Skeletal muscle tissue (tissue), 4 donors: Measurements from ENCODE around the gene MGST2. TPM values are rescaled to one million over a fixed set of nuclear protein-coding genes. Genes with fewer than 3 reads are reported as not detected.

Experiments used
- H3K27ac ChIP-seq: one replicate; pipeline ENCODE4 v1.7.0; 2013; ENCODE audit warnings: mild to moderate bottlenecking, low read depth, low read length, inconsistent platforms
- H3K27me3 ChIP-seq, 3 donors: one replicate each; pipeline ENCODE4 v1.7.0; 2013; ENCODE audit warnings: low read length in 3 of 3; ENCODE audit not compliant: control insufficient read depth in 3 of 3, insufficient read depth in 3 of 3
- H3K36me3 ChIP-seq, 3 donors: one replicate each; pipeline ENCODE4 v1.7.0; 2013; ENCODE audit warnings: low read length in 3 of 3; ENCODE audit not compliant: control insufficient read depth in 3 of 3, insufficient read depth in 3 of 3
- H3K4me1 ChIP-seq, 3 donors: one replicate each; pipeline ENCODE4 v1.7.0; 2013; ENCODE audit warnings: low read length in 3 of 3, mild to moderate bottlenecking in 3 of 3; ENCODE audit not compliant: control insufficient read depth in 3 of 3, insufficient read depth in 3 of 3
- H3K4me3 ChIP-seq, 3 donors: one replicate each; pipeline ENCODE4 v1.7.0; 2013; ENCODE audit warnings: low read length in 3 of 3
- H3K9ac ChIP-seq, 3 donors: one replicate each; pipeline ENCODE4 v1.7.0; 2013; ENCODE audit warnings: low read length in 3 of 3, mild to moderate bottlenecking in 3 of 3, moderate library complexity in 2 of 3, low read depth in 1 of 3
- H3K9me3 ChIP-seq, 3 donors: one replicate each; pipeline ENCODE4 v1.7.0; 2013; ENCODE audit warnings: low read length in 3 of 3; ENCODE audit not compliant: control insufficient read depth in 3 of 3
- total RNA-seq: library from RNA; depleted of rRNA; stranded (reverse); fragments of >200 nt; gene quantifications from one replicate; pipeline ENCODE4 v1.2.3, GENCODE V29; 2014
- donor health status: Osteomylitis.

Gene MGST2
- total RNA-seq, 1 donor from 2014 or later, result 37.6 TPM

DNA sequence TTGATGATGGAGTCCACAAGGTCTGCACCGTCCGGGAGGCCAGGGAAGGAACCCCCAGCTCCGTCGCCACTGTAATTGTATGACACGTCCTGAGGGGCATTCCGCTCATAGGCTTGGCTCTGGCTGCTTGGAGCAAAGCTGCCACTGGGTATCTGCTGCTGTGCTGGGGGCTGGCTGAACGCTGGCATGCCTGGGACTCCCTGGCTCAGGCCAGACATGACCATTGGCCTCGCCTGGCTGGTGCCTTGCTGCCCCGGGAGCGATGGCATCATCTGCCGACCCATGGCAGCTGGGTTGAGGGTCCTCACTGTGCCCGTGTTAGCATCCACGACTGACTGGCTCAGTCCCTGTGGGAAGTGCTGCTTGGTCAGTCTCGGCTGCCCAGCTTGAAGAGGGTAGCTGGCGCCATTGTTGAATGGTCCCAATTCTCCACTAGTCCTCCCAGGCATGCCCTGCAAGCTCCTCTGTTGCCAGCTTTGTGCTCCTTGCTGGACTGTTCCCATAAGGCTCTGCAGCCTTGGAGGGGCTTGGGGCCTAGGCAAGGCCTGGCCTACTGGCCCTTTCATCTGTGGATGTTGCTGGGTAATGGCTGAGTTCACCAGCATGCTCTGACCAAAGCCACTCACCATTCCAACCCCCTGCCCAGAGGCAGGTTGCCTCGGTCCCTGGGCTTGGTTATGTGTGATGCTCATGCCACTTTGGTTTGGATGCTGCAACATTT, 53.9 kb downstream of the MGST2 start:
- Histone ChIP-seq H3K27ac (no peak overlapping the region), H3K4me3 (no peak overlapping the region), H3K36me3 (peaks cover 8 to 14% (median 10%) of the 10 kb centered on the region in 3 donors)

DNA sequence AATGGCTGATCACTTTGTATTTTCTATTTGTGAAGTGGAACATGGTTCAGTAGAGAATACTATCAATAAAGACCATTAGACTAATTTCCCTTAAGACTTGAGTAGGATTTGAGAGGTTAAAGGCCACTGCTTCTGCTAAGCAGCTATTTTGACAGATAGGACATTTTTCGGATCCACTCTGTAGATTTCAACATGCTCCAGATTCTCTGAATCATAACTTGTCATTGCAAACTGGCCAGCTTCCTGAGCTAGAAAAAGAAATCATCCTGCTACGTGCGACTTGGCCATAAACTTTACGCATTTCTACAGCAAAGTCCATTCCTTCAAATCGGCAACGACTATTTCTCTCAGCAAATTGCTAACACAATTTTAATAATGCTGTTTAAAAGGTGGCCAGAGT, 55.2 kb downstream of the MGST2 start:
- Histone ChIP-seq H3K36me3 (peaks cover 8 to 14% (median 10%) of the 10 kb centered on the region in 3 donors), H3K27me3 (no peaks in the 10 kb centered on the region), H3K9me3 (no peaks in the 10 kb centered on the region), H3K9ac (no peak overlapping the region), H3K27ac (no peak overlapping the region), H3K4me3 (no peak overlapping the region), H3K4me1 (peaks cover 0 to 3% (median 2%) of the 10 kb centered on the region in 3 donors)

More for the DNA sequence above, 53.9 kb downstream of the MGST2 start:
- peaks cover 5 to 12% (median 6%) of the 10 kb centered on the region in 3 donors for H3K4me1 ChIP-seq
- no peaks in the 10 kb centered on the region for H3K27me3 ChIP-seq
- H3K9me3 ChIP-seq, result no peaks in the 10 kb centered on the region
- no peak overlapping the region for H3K9ac ChIP-seq

DNA sequence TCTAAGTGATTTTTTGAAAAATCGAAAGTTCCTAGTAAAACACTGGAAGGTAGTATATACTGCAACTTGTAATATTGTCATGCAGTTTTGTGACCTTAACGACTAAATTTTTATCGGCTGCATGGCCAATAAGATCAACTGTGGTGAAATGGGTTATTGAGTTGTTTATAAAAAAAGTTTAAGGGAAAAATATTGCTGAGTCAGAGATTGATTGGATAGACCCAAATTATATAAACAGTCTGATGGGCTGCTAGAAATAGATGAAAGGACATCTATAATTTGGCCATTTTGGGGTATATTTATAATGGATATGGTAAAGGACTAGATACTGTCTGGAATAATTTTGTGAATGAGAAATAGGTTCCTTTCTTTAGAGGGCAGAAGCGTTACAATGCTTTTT, 56.2 kb downstream of the MGST2 start:
- Histone ChIP-seq H3K4me1 (no peaks in the 10 kb centered on the region), H3K9me3 (no peaks in the 10 kb centered on the region), H3K27me3 (no peaks in the 10 kb centered on the region), H3K27ac (no peak overlapping the region), H3K4me3 (no peak overlapping the region), H3K9ac (no peak overlapping the region), H3K36me3 (peaks cover 8 to 14% (median 10%) of the 10 kb centered on the region in 3 donors)

DNA sequence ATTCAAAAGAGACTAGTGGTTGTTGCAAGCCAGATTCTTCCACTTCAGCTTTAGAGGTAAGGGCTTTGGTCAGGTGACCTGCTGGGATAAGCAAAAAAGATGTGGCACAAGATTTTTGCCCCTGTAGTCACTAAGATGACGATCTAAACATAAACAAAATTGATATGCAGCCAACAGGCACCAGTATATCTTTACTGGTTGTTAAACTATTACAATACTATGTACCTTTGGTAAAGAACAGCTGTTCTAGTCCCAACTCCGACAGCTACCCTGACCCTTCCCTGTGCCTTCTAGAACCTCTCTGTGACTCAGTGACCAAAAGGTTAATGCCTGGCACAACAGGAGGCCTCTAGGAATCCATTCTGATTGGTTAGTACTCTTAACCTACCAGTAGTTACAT, 59.6 kb downstream of the MGST2 start:
- H3K27me3 ChIP-seq, result no peaks in the 10 kb centered on the region
- H3K4me3 ChIP-seq, result no peak overlapping the region
- no peak overlapping the region for H3K9ac ChIP-seq
- peaks cover 0 to 2% (median 0%) of the 10 kb centered on the region in 3 donors for H3K36me3 ChIP-seq
- no peaks in the 10 kb centered on the region for H3K4me1 ChIP-seq
- H3K9me3 ChIP-seq, result no peaks in the 10 kb centered on the region
- no peak overlapping the region for H3K27ac ChIP-seq

DNA sequence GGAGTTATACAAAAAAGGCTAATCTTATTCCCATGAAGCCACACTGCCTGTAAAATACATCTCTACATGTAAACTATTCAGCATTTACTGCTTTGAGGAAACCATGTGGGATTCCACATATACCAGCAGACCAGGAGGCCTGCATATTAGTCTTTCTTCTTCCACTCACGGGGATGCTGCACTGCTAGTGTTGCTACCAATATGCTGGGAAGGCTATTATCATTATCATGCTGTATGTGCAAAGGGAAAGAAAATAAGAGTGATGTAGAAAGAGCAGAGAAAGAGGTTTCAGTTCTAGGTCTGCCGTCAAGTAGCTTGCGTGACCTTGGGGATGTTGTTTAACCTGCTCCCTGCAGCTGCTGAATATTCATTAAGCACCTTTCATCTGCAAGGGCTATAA, 61.0 kb downstream of the MGST2 start:
- Histone ChIP-seq H3K4me1 (no peaks in the 10 kb centered on the region), H3K4me3 (no peak overlapping the region), H3K36me3 (peaks cover 0 to 2% (median 0%) of the 10 kb centered on the region in 3 donors), H3K9me3 (no peaks in the 10 kb centered on the region), H3K27me3 (no peaks in the 10 kb centered on the region), H3K9ac (no peak overlapping the region), H3K27ac (no peak overlapping the region)

DNA sequence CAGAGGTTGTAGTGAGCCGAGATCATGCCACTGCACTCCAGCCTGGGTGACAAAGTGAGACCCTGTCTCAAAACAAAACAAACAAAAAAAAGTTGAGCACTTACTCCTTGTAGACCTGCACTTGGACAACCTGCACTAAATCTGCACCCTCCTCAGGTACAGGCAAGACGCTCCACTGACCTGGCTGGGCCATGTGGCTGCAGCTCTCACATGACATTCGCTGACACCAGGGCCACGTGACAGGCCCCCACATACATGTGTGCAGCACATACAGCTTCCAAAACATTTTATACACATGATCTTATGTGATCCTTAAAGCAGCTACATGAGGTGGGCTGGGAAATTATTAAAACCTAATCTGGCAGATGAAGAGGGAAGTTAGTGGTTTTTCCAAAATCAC, 62.5 kb downstream of the MGST2 start:
- Histone ChIP-seq H3K36me3 (peaks cover 0 to 2% (median 0%) of the 10 kb centered on the region in 3 donors), H3K9me3 (no peaks in the 10 kb centered on the region)

DNA sequence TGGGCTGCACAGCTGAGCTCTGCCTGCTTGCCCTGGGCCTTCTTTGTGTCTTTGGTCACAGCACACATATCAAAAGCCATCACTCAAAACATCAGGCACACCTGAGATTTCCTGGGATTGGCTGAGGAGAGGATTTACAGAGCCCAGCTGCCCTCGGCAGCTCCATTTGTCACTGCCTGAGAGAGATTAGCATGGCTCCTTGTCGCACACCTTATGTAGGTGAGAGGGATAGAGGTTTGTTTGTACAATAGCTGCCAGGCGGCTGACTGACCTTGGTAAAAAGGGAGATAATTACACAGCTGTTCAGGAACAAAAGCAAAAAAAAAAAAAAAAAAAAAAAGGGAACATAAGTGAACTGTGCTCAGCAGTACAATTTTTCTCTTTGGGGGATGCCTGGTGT, 63.2 kb downstream of the MGST2 start:
- Histone ChIP-seq H3K27ac (no peak overlapping the region), H3K27me3 (no peaks in the 10 kb centered on the region), H3K9me3 (no peaks in the 10 kb centered on the region), H3K9ac (no peak overlapping the region), H3K36me3 (peaks cover 0 to 2% (median 0%) of the 10 kb centered on the region in 3 donors), H3K4me3 (no peak overlapping the region), H3K4me1 (peaks cover under 1 to 2% (median 1%) of the 10 kb centered on the region in 3 donors)

More for the DNA sequence above, 62.5 kb downstream of the MGST2 start:
- Histone ChIP-seq H3K4me1 (no peaks in the 10 kb centered on the region), H3K4me3 (no peak overlapping the region), H3K27me3 (no peaks in the 10 kb centered on the region), H3K27ac (no peak overlapping the region), H3K9ac (no peak overlapping the region)

DNA sequence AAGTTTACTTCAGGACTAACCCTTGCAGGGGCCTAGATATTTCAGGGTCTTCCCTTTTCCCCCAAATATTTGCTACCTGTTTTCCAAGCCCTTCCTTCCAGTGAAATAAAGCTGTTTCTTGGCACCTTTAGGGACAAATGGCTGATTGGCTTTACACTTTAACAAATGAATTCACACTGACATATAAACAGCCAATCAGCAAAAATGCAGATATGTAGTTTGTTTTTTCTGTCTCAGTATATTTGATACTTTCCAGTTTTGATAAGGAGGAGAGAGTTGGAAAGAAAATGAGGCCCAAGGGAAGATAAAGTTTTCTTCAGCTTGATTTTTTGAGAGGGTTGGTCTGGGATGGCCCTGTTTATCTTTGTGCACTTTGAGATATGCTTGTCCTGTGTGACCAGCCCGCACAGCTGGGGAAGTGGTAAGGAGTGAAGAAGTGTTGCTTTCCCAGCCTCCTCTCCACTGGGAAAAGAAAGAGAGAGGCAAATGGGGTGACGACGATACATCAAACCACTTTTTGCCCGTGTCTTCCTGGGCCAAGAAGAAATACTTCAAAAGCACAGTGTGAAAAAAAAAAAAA, 67.5 kb downstream of the MGST2 start:
- Histone ChIP-seq H3K27me3 (no peaks in the 10 kb centered on the region), H3K27ac (no peak overlapping the region), H3K9ac (no peak overlapping the region), H3K4me3 (no peak overlapping the region), H3K9me3 (no peaks in the 10 kb centered on the region), H3K36me3 (peaks cover 0 to 2% (median 0%) of the 10 kb centered on the region in 3 donors), H3K4me1 (peaks cover 9 to 21% (median 13%) of the 10 kb centered on the region in 3 donors)

DNA sequence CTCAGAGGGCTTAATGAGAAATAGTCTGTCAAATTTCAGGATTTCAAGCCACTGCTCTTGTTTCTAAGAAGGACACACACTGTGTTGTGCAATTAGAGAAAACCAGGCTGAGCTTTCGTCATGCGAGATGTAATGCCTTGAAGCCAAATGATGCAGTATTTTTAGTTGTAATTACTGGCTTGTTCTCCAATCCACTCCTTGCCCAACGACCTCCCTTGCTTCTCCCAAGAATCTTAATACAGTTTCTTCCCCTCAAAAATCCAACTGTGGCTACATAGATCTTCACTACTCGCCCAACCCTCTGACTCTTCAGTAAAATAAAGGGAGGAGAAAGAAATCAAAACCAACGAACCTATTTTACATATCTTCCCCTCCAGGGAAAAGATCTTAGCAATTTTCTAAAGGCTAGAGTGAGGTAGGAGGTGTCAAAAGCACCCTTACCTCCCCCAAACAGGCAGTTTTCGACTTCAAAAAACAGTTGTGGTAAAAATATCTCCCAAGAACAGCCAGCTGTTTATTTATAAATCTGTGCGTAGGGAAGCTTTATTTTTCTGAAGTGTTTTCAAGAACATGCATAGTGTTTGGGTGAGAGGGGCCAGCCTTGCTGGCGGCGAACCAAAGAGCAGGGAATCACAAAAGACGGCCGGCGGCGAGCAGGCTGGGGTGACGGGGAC, 68.7 kb downstream of the MGST2 start:
- H3K36me3 ChIP-seq, result no peaks in the 10 kb centered on the region
- peaks cover 14 to 28% (median 14%) of the 10 kb centered on the region in 3 donors for H3K4me1 ChIP-seq

More for the DNA sequence above, 68.7 kb downstream of the MGST2 start:
- Histone ChIP-seq H3K9me3 (no peaks in the 10 kb centered on the region), H3K4me3 (peak overlapping the region; percentile 71 to 76 (median 74)), H3K27me3 (no peaks in the 10 kb centered on the region), H3K9ac (peak overlapping the region; percentile 82 to 88 (median 86)), H3K27ac (peak overlapping the region; percentile 62)
